Lower leg skin (tissue), 3 donors: ENCODE measurements around the gene SIRPA.

Experiments used
- CTCF ChIP-seq, 3 donors: fragments of 450-650 bp; IDR thresholded peaks; one replicate each; pipeline ENCODE4 v1.5.1; 2016; ENCODE audit warnings: antibody characterized with exemption in 3 of 3, mild to moderate bottlenecking in 3 of 3, moderate library complexity in 2 of 3
- POLR2A ChIP-seq, 2 donors: fragments of 450-650 bp; IDR thresholded peaks; one replicate each; pipeline ENCODE4 v1.6.1; 2016 to 2017; ENCODE audit warnings: antibody characterized with exemption in 2 of 2, mild to moderate bottlenecking in 1 of 2, moderate library complexity in 1 of 2

GRCh38 chr20:1968964-1969363 is 73.8 kb downstream of the SIRPA start:
- TF ChIP-seq CTCF (IDR thresholded peaks at IDR 0.05) = no peak
- no peak for TF ChIP-seq POLR2A (IDR thresholded peaks at IDR 0.05)
